Kidney epithelial cell (primary cell): ENCODE data around the gene CYTH4. TPM values are rescaled to one million over a fixed set of nuclear protein-coding genes. Genes with fewer than 3 reads are reported as not detected.

Experiments
- DNase-seq: peaks from one replicate; pipeline ENCODE4 v3.0.0-alpha.2; 2010; ENCODE audit warnings: low read depth
- H3K27me3 ChIP-seq: 2 replicates; pipeline ENCODE4 v1.6.0; 2011; ENCODE audit warnings: low read length; ENCODE audit not compliant: control insufficient read depth, insufficient read depth
- H3K36me3 ChIP-seq: 2 replicates; pipeline ENCODE4 v1.5.1; 2011; ENCODE audit warnings: low read length; ENCODE audit not compliant: control insufficient read depth, insufficient read depth
- H3K4me3 ChIP-seq: 2 replicates; pipeline ENCODE4 v1.5.1; 2011; ENCODE audit warnings: low read depth, mild to moderate bottlenecking, control low read depth, low read length
- CTCF ChIP-seq: IDR thresholded peaks from 2 replicates; pipeline ENCODE4 v1.5.1; 2011; ENCODE audit warnings: mild to moderate bottlenecking, moderate library complexity, low read length, control low read depth, inconsistent platforms; ENCODE audit not compliant: insufficient read depth, poor library complexity, severe bottlenecking
- total RNA-seq: library from RNA; depleted of rRNA; stranded (reverse); fragments of >200 nt; gene quantifications from 2 replicates; pipeline ENCODE4 v1.2.3, GENCODE V29; 2015

CYTH4 gene
- total RNA-seq, 1 donor from 2014 or later: not detected

DNA sequence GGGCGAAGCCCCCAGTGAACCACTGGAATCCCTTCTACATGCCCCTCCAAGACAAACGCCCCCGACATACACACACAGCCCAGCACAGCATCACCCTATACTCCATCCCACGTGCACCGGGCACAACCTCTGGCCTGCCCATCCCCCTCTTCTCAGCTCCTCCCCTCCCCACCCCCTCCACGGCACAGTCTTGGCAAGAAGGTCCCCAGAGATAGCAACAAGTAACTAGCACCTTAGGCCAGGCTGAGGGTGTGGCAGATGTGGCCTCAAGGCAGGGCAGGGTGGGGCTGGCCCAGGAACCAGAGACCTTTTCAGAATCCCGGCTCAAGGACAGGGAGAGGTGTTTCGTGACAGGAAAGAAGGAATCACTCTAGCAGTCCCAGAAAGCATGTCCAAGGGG is 54.3 kb downstream of the CYTH4 start:
- DNase-seq: no peak
- Histone ChIP-seq H3K36me3 (no peaks in the 10 kb centered on the region), H3K4me3 (no peak overlapping the region), H3K27me3 (peaks cover 11% of the 10 kb centered on the region)
- no peak for TF ChIP-seq CTCF

- TF ChIP-seq CTCF: no peak
- H3K27me3 ChIP-seq: peaks cover 11% of the 10 kb centered on the region
- DNase-seq: no peak
- no peak overlapping the region for H3K4me3 ChIP-seq
- no peaks in the 10 kb centered on the region for H3K36me3 ChIP-seq
Observed at GRCh38 chr22:37337204-37337943, 55.1 kb downstream of the CYTH4 start.

- no peak for DNase-seq
- no peak for TF ChIP-seq CTCF
- no peaks in the 10 kb centered on the region for H3K36me3 ChIP-seq
- H3K4me3 ChIP-seq: no peak overlapping the region
- H3K27me3 ChIP-seq: peaks cover 11% of the 10 kb centered on the region
Observed at GRCh38 chr22:37338539-37339246, 56.4 kb downstream of the CYTH4 start.

GRCh38 chr22:37340331-37341262 is 58.3 kb downstream of the CYTH4 start:
- peaks cover 8% of the 10 kb centered on the region for H3K27me3 ChIP-seq
- no peaks in the 10 kb centered on the region for H3K36me3 ChIP-seq
- TF ChIP-seq CTCF: no peak
- no peak for DNase-seq
- no peak overlapping the region for H3K4me3 ChIP-seq

DNA sequence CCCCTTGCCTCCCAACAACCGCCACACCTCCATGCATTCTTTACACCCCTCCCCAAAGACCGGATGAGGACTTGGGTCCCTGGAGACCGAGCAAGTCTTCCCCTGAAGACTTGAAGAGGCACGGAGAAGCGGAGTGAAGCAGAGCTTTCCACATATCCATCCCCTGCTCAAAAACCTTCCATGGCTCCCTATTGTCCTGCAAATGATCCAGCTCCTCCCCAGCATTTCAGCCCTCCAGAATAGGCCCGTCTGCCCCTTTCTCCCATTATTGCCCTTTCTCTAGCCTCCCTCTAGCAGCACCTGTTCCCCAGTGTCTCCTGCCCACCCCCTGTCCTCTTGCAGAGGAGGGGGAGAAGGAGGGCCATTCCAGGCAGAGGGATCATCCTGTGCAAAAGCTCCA is 59.8 kb downstream of the CYTH4 start:
- no peak for DNase-seq
- H3K36me3 ChIP-seq: no peaks in the 10 kb centered on the region
- no peak for TF ChIP-seq CTCF
- no peak overlapping the region for H3K4me3 ChIP-seq
- peaks cover 8% of the 10 kb centered on the region for H3K27me3 ChIP-seq
